ENCODE measurements around the gene ATP12A.
"Not testable (repeated sequence)": the region's sequence is repeated elsewhere in the genome, so short reads cannot be mapped to it uniquely, and the experiment has no call there.

ATP12A gene

GRCh38 chr13:24725379-24725778 lies 45.2 kb downstream of the ATP12A start:
- no peak for TF ChIP-seq CTCF (conservative IDR thresholded peaks at IDR 0.05; ENCODE audit: low read depth, low read length)
- no peak for DNase-seq (ENCODE audit: low read depth)
- H3K4me3 ChIP-seq (ENCODE audit: low read length), result no peak overlapping the region

DNA sequence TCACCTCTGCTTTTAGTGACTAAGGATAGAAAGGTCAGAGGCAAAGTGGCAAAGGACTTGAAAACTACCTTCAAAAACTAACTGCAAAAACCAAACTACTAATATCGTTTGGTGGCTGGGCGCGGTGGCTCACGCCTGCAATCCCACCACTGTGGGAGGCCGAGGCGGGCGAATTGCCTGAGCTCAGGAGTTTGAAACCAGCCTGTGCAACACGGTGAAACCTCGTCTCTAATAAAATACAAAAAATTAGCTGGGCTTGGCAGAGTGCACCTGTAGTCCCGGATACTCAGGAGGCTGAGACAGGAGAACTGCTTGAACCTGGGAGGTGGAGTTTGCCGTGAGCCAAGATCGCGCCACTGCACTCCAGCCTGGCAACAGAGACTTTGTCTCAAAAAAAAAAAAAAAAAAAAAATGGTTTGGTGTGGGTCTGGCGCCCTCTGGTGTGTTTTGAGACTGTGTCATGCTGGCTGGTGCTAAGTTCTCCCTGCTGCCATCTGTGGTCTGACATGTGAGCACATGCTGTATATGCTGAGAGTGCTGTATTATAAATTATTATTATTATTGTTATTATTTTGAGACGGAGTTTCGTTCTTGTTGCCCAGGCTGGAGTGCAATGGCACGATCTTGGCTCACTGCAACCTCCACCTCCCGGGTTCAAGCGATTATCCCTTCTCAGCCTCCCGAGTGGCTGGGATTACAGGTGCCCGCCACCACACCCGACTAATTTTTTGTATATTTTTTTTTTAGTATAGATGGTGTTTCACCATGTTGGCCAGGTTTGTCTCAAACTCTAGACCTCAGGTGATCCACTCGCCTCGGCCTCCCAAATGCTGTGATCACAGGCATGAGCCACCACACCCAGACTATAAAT lies 47.8 kb downstream of the ATP12A start:
- peak; percentile 84 for TF ChIP-seq CTCF (conservative IDR thresholded peaks at IDR 0.05; ENCODE audit: low read depth, low read length)
- no peak overlapping the region for H3K4me3 ChIP-seq (ENCODE audit: low read length)
- DNase-seq (ENCODE audit: low read depth), result peak; percentile 49

- DNase-seq (ENCODE audit: low read depth); H3K4me3 ChIP-seq (ENCODE audit: low read length): not testable (repeated sequence)
Observed at GRCh38 chr13:24730873-24731567, 50.8 kb downstream of the ATP12A start.

- no peak for DNase-seq (ENCODE audit: low read depth)
- no peak for TF ChIP-seq CTCF (conservative IDR thresholded peaks at IDR 0.05; ENCODE audit: low read depth, low read length)
Observed at GRCh38 chr13:24734950-24735349, 54.7 kb downstream of the ATP12A start.

GRCh38 chr13:24737042-24737441 lies 56.8 kb downstream of the ATP12A start:
- DNase-seq (ENCODE audit: low read depth), result no peak
- H3K4me3 ChIP-seq (ENCODE audit: low read length), result no peak overlapping the region
- TF ChIP-seq CTCF (conservative IDR thresholded peaks at IDR 0.05; ENCODE audit: low read depth, low read length), result no peak

More at GRCh38 chr13:24734950-24735349, 54.7 kb downstream of the ATP12A start:
- no peak overlapping the region for H3K4me3 ChIP-seq (ENCODE audit: low read length)

DNA sequence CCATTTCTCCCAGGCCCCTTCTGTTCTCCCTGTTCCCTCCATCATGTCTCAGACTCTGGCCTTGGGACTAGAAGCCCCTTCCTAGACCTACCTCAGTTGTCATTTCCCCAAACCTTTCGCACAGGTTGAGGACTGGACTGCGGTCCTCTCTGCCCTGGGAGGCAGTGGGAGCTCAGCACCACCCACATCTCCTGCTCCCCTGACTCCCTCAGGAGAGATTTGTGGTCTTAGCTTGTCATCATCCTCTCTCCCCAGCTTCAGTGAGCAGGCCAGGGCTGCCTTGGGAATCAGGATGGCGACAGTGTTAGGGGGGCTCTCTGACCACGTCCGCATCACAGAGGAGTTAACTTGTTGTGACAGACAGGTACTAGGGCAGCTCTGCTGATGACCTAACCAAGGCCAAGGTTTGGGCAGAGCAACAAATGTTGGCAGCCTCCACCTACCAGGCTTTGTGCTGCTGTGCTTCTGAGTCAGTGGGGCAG lies 58.2 kb downstream of the ATP12A start:
- no peak overlapping the region for H3K4me3 ChIP-seq (ENCODE audit: low read length)
- no peak for TF ChIP-seq CTCF (conservative IDR thresholded peaks at IDR 0.05; ENCODE audit: low read depth, low read length)
- DNase-seq (ENCODE audit: low read depth), result no peak

GRCh38 chr13:24740014-24740890 lies 60.0 kb downstream of the ATP12A start:
- no peak for TF ChIP-seq CTCF (conservative IDR thresholded peaks at IDR 0.05; ENCODE audit: low read depth, low read length)
- no peak for DNase-seq (ENCODE audit: low read depth)

More at GRCh38 chr13:24740014-24740890, 60.0 kb downstream of the ATP12A start:
- H3K4me3 ChIP-seq (ENCODE audit: low read length), result no peak overlapping the region

Measured in retinal pigment epithelial cell (primary cell).